Keratinocyte (primary cell): ENCODE measurements around the gene PDE1A. TPM values are rescaled to one million over a fixed set of nuclear protein-coding genes. Genes with fewer than 3 reads are reported as not detected.

Source experiments
- DNase-seq: peaks from one replicate; pipeline ENCODE4 v3.0.0-alpha.2; 2011; ENCODE audit warnings: low read depth, missing footprints, low spot score
- FAIRE-seq: peaks from 2 replicates; lab custom pipeline; 2011; peaks lifted over from hg19 to GRCh38; lab: Jason Lieb, UNC
- H2AFZ ChIP-seq: 2 replicates; pipeline ENCODE4 v1.6.0; 2012; ENCODE audit warnings: low read length, control low read depth, inconsistent platforms; ENCODE audit not compliant: control insufficient read depth
- H3K27ac ChIP-seq: 2 replicates; pipeline ENCODE4 v1.5.1; 2011; ENCODE audit warnings: low read length; ENCODE audit not compliant: control insufficient read depth, insufficient read depth
- H3K27me3 ChIP-seq: 3 replicates; pipeline ENCODE4 v1.6.0; 2011; ENCODE audit warnings: low read length; ENCODE audit not compliant: control insufficient read depth, insufficient read depth; ENCODE audit errors: extremely low read depth
- H3K36me3 ChIP-seq, 2 experiments: 2 replicates in 1 of 2; 3 replicates in 1 of 2; pipeline ENCODE4 v1.5.1; 2011; ENCODE audit warnings: low read length in 2 of 2, mild to moderate bottlenecking in 1 of 2; ENCODE audit not compliant: control insufficient read depth in 2 of 2, insufficient read depth in 2 of 2; ENCODE audit errors: extremely low read depth in 1 of 2
- H3K4me1 ChIP-seq: 3 replicates; pipeline ENCODE4 v1.5.1; 2011; ENCODE audit warnings: low read length; ENCODE audit not compliant: control insufficient read depth, insufficient read depth; ENCODE audit errors: extremely low read depth
- H3K4me2 ChIP-seq: 3 replicates; pipeline ENCODE4 v1.6.0; 2011; ENCODE audit warnings: low read depth, low read length; ENCODE audit not compliant: control insufficient read depth, insufficient read depth; ENCODE audit errors: extremely low read depth
- H3K4me3 ChIP-seq, 3 experiments: fragments of 200-600 bp in 1 of 3; sonication (generic) in 1 of 3; 2 replicates in 2 of 3; 3 replicates in 1 of 3; pipeline ENCODE4 v1.5.1; 2011 to 2016; ENCODE audit warnings: low read length in 3 of 3, mild to moderate bottlenecking in 3 of 3, control low read depth in 2 of 3, inconsistent platforms in 1 of 3, low read depth in 1 of 3, mixed read lengths in 1 of 3, mixed run types in 1 of 3, moderate library complexity in 1 of 3; ENCODE audit not compliant: control insufficient read depth in 2 of 3, insufficient read depth in 2 of 3; ENCODE audit errors: extremely low read depth in 1 of 3
- H3K79me2 ChIP-seq: 2 replicates; pipeline ENCODE4 v1.6.0; 2012; ENCODE audit warnings: low read length; ENCODE audit not compliant: control insufficient read depth, insufficient read depth
- H3K9ac ChIP-seq: 3 replicates; pipeline ENCODE4 v1.6.0; 2011; ENCODE audit warnings: low read length; ENCODE audit not compliant: control insufficient read depth, insufficient read depth; ENCODE audit errors: extremely low read depth
- H3K9me1 ChIP-seq: 3 replicates; pipeline ENCODE4 v1.6.0; 2011; ENCODE audit warnings: low read length; ENCODE audit not compliant: control insufficient read depth, insufficient read depth; ENCODE audit errors: extremely low read depth
- H3K9me3 ChIP-seq: 2 replicates; pipeline ENCODE4 v1.5.1; 2012; ENCODE audit warnings: low read depth, low read length; ENCODE audit not compliant: control insufficient read depth
- H4K20me1 ChIP-seq: 3 replicates; pipeline ENCODE4 v1.6.0; 2011; ENCODE audit warnings: low read length; ENCODE audit not compliant: control insufficient read depth, insufficient read depth; ENCODE audit errors: extremely low read depth
- CTCF ChIP-seq, 3 experiments: IDR thresholded peaks in 1 of 3; conservative IDR thresholded peaks in 1 of 3; optimal IDR thresholded peaks in 1 of 3; 2 replicates in 2 of 3; 3 replicates in 1 of 3; pipeline versions ENCODE3 to v1.5.1; 2011; ENCODE audit warnings: low read length in 3 of 3, mild to moderate bottlenecking in 3 of 3, moderate library complexity in 2 of 3, control low read depth in 1 of 3, inconsistent platforms in 1 of 3; ENCODE audit not compliant: insufficient read depth in 2 of 3; ENCODE audit errors: extremely low read depth in 1 of 3
- EZH2 ChIP-seq: IDR thresholded peaks from one replicate; pipeline ENCODE4 v1.6.1; 2012; ENCODE audit warnings: inconsistent platforms, mild to moderate bottlenecking, low read length, moderate library complexity
- dilution Hi-C: fragments of 300-500 bp; cut with MboI; formaldehyde crosslinking; loops from one replicate; pipeline ENCODE4 v1.7.0; 2020; ENCODE audit warnings: low sequenced_read_pairs; ENCODE audit not compliant: extremely low pct_ligation_motif_present
- polyA plus RNA-seq, 5 experiments: library from polyadenylated mRNA; depleted of rRNA in 3 of 5; stranded (reverse) in 3 of 5; stranded (forward) in 1 of 5; unstranded in 1 of 5; fragments of >200 nt; gene quantifications; 1 replicate in 1 of 5; 2 replicates in 3 of 5; 3 replicates in 1 of 5; pipeline versions ENCODE4 v1.2.1 to v1.2.3, GENCODE V29; 2011 to 2012; ENCODE audit warnings: missing spikeins in 2 of 5, low read depth in 1 of 5, low replicate concordance in 1 of 5

Gene PDE1A
- polyA plus RNA-seq, 1 donor (not counting 4 experiments of a cell fraction or from before 2014, with no cell fraction given): 0.10 TPM

- FAIRE-seq (no peak), DNase-seq (no peak)
- Histone ChIP-seq H4K20me1 (no peaks in the 10 kb centered on the region), H2AFZ (no peak overlapping the region), H3K9ac (no peak overlapping the region), H3K4me2 (no peak overlapping the region), H3K27ac (no peak overlapping the region), H3K9me3 (peaks cover 4% of the 10 kb centered on the region), H3K4me1 (no peaks in the 10 kb centered on the region), H3K27me3 (no peaks in the 10 kb centered on the region), H3K4me3 (no peak overlapping the region), H3K79me2 (no peaks in the 10 kb centered on the region), H3K9me1 (no peaks in the 10 kb centered on the region), H3K36me3 (no peaks in the 10 kb centered on the region)
- dilution Hi-C loops: no loop called here
- no peak for TF ChIP-seq EZH2
- TF ChIP-seq CTCF (optimal IDR thresholded peaks at IDR 0.05 in 1 of 3, IDR thresholded peaks at IDR 0.05 in 1 of 3, conservative IDR thresholded peaks at IDR 0.05 in 1 of 3; ENCODE audit: extremely low read depth in 1 of 3, insufficient read depth in 2 of 3, low read length in 3 of 3): no peak
Measured at GRCh38 chr2:182378759-182379158, 48.1 kb downstream of the PDE1A start.

GRCh38 chr2:182377467-182377866 is 49.4 kb downstream of the PDE1A start:
- FAIRE-seq (no peak), DNase-seq (no peak)

More at GRCh38 chr2:182377467-182377866, 49.4 kb downstream of the PDE1A start:
- Histone ChIP-seq H4K20me1 (no peaks in the 10 kb centered on the region), H3K27ac (no peak overlapping the region), H2AFZ (no peak overlapping the region), H3K79me2 (no peaks in the 10 kb centered on the region), H3K4me1 (peaks cover 9% of the 10 kb centered on the region), H3K9me1 (no peaks in the 10 kb centered on the region), H3K9me3 (peaks cover 4% of the 10 kb centered on the region), H3K9ac (no peak overlapping the region), H3K36me3 (no peaks in the 10 kb centered on the region), H3K4me3 (no peak overlapping the region), H3K27me3 (no peaks in the 10 kb centered on the region), H3K4me2 (no peak overlapping the region)
- dilution Hi-C loops: no loop called here
- no peak for TF ChIP-seq CTCF (optimal IDR thresholded peaks at IDR 0.05 in 1 of 3, IDR thresholded peaks at IDR 0.05 in 1 of 3, conservative IDR thresholded peaks at IDR 0.05 in 1 of 3; ENCODE audit: extremely low read depth in 1 of 3, insufficient read depth in 2 of 3, low read length in 3 of 3)
